ENCODE data around the gene APBB2.
A peak's percentile ranks its signal among the peaks of the same experiment; 100 is the strongest.

Gene APBB2

GRCh38 chr4:40888933-40889332 lies 325.4 kb downstream of the APBB2 start:
- no peak overlapping the region for H3K27ac Mint-ChIP-seq
- peaks cover 2% of the 10 kb centered on the region for H3K27me3 Mint-ChIP-seq
- H3K4me3 Mint-ChIP-seq = no peak overlapping the region
- no peak for DNase-seq
- ATAC-seq = no peak
- H3K9me3 Mint-ChIP-seq = no peaks in the 10 kb centered on the region
- H3K36me3 Mint-ChIP-seq (ENCODE audit: low read depth) = no peaks in the 10 kb centered on the region
- H3K4me1 Mint-ChIP-seq = peaks cover 6% of the 10 kb centered on the region

DNA sequence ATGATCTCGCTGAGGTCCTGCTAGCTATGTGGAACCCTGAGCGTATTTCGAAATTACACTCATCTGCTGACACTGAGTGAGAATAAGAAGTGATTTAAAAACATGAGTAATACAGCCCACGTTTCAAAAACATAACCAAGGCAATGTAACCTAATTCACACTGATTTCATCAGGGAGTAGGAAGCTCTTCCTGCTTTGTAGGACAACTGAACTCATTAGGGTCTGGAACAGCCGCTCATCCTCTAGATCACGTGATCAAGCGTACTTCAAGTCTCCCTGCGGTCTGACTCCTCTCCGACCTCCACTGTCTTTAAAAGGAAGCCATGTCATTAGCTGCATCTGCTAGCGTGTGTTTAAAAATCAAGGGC lies 326.6 kb downstream of the APBB2 start:
- no peak for DNase-seq
- Mint-ChIP-seq H3K27me3 (peaks cover 3% of the 10 kb centered on the region), H3K27ac (no peak overlapping the region), H3K36me3 (ENCODE audit: low read depth) (no peaks in the 10 kb centered on the region), H3K9me3 (no peaks in the 10 kb centered on the region), H3K4me3 (no peak overlapping the region), H3K4me1 (peaks cover 6% of the 10 kb centered on the region)
- peak; percentile 20 for ATAC-seq

- Mint-ChIP-seq H3K27me3 (peaks cover 8% of the 10 kb centered on the region), H3K36me3 (ENCODE audit: low read depth) (no peaks in the 10 kb centered on the region), H3K9me3 (no peaks in the 10 kb centered on the region), H3K4me3 (no peak overlapping the region), H3K4me1 (peaks cover 6% of the 10 kb centered on the region), H3K27ac (no peak overlapping the region)
- ATAC-seq = no peak
- no peak for DNase-seq
Measured at GRCh38 chr4:40886931-40887763, 327.2 kb downstream of the APBB2 start.

DNA sequence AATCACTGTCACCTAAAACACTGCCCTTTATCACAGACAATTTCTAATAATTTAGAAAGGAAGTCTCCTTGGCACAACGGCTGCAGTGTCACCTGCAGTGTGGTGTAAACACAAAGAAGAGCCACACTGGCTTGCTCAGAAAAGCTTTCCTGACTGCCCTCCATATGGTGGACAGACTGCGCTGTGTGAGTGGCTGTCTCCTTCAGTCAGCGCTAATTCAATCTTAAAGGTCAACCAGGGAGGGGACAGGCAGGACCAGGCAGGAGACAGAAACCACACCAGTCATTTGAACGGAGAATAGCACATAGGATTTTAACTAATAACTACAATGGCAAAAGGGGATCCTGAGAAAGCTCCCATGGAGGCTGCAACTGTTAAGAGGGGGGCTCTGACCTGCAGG lies 332.5 kb downstream of the APBB2 start:
- Mint-ChIP-seq H3K4me1 (no peaks in the 10 kb centered on the region), H3K27me3 (peaks cover 16% of the 10 kb centered on the region), H3K36me3 (ENCODE audit: low read depth) (no peaks in the 10 kb centered on the region), H3K4me3 (no peak overlapping the region), H3K9me3 (no peaks in the 10 kb centered on the region), H3K27ac (no peak overlapping the region)
- DNase-seq (no peak), ATAC-seq (no peak)

DNA sequence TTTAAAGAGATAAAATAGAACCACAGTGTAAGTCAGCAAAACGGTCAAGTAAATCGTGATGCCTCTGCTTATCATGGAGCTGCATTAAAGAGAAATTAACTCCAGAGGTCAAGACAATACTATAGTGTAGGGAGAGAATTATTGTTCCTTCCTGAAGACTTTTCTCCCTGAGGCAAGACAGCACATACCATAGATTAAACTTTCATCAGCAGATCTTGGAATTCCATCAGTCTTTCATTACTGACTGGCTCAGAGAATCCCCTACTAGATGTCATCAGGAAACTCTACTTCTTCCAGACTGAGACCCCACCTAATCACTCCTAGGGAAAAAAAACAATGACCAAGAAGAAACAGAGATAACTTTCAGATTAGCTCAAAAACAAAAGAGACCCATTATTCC lies 333.2 kb downstream of the APBB2 start:
- DNase-seq (no peak), ATAC-seq (no peak)
- Mint-ChIP-seq H3K27ac (no peak overlapping the region), H3K4me1 (no peaks in the 10 kb centered on the region), H3K4me3 (no peak overlapping the region), H3K36me3 (ENCODE audit: low read depth) (no peaks in the 10 kb centered on the region), H3K9me3 (no peaks in the 10 kb centered on the region), H3K27me3 (peaks cover 16% of the 10 kb centered on the region)

DNA sequence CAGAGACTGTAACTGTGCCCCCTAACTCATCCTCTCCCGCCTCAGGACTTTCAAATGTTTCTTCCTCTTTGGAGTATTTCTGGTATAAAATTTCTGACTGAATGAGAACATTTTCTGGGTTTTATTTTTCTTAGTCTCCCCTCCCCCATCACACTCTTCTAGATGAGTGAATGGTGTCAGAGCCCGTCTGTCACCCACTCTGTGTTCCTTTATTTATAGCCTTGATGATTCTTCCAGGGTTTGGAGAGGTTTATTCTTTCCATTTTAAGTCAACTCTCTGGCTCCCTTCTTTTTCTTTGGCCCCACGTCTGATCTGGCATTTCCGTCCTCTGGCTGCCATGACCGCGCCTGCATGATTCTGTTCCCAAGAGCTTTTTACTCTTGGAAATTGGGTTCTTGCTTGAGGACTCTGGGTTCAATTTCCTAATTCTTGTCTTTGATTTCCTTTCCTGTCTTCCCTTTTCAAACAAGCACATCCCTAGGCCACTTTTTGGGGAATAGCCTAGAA lies 335.7 kb downstream of the APBB2 start:
- no peak for DNase-seq
- no peak overlapping the region for H3K27ac Mint-ChIP-seq

GRCh38 chr4:40877081-40877480 lies 337.3 kb downstream of the APBB2 start:
- Mint-ChIP-seq H3K9me3 (no peaks in the 10 kb centered on the region), H3K36me3 (ENCODE audit: low read depth) (no peaks in the 10 kb centered on the region), H3K4me3 (no peak overlapping the region), H3K4me1 (no peaks in the 10 kb centered on the region), H3K27ac (no peak overlapping the region), H3K27me3 (peaks cover 9% of the 10 kb centered on the region)
- DNase-seq (no peak), ATAC-seq (no peak)

More for the DNA sequence above, 335.7 kb downstream of the APBB2 start:
- no peak for ATAC-seq
- Mint-ChIP-seq H3K36me3 (ENCODE audit: low read depth) (no peaks in the 10 kb centered on the region), H3K4me3 (no peak overlapping the region), H3K4me1 (no peaks in the 10 kb centered on the region), H3K27me3 (peaks cover 16% of the 10 kb centered on the region), H3K9me3 (no peaks in the 10 kb centered on the region)

DNA sequence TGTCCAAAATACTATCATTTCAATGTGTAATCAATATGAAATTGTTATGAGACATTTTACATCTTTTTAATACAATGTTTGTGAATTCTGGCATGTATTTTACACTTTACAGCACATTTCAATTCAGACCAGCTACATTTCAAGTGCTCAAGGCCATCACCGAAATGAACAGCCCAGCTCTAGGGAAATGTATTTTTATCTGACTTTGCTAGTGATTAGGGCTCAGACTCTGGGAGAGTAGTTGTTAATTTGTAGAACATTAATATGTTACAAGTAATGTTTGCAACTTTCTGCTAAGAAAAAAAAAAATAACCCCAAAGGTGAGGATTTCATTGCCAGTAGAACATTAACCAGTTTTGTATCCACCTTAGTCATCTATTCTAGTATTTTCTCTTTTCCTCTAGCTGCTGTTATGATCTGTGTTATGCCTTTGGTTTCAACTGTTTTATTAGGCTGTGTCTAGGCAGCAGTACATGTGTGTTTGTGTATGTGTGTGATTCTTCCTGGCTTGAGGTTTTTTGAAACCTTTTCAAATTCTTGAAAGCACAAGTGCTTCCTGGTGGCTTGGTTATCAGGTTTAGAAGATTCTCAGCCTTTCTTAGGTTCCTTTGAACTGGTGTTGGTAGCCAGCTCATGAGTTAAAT lies 338.7 kb downstream of the APBB2 start:
- Mint-ChIP-seq H3K4me3 (no peak overlapping the region), H3K9me3 (no peaks in the 10 kb centered on the region)

GRCh38 chr4:40874901-40875300 lies 339.4 kb downstream of the APBB2 start:
- Mint-ChIP-seq H3K4me3 (no peak overlapping the region), H3K9me3 (no peaks in the 10 kb centered on the region), H3K4me1 (no peaks in the 10 kb centered on the region), H3K27me3 (peaks cover 3% of the 10 kb centered on the region), H3K27ac (no peak overlapping the region), H3K36me3 (ENCODE audit: low read depth) (no peaks in the 10 kb centered on the region)
- ATAC-seq (no peak), DNase-seq (no peak)

More for the DNA sequence above, 338.7 kb downstream of the APBB2 start:
- H3K4me1 Mint-ChIP-seq = no peaks in the 10 kb centered on the region
- no peak overlapping the region for H3K27ac Mint-ChIP-seq
- H3K27me3 Mint-ChIP-seq = peaks cover 4% of the 10 kb centered on the region
- H3K36me3 Mint-ChIP-seq (ENCODE audit: low read depth) = no peaks in the 10 kb centered on the region
- DNase-seq (no peak), ATAC-seq (no peak)

- Mint-ChIP-seq H3K4me1 (no peaks in the 10 kb centered on the region), H3K4me3 (no peak overlapping the region), H3K36me3 (ENCODE audit: low read depth) (no peaks in the 10 kb centered on the region), H3K27me3 (peaks cover 3% of the 10 kb centered on the region), H3K27ac (no peak overlapping the region), H3K9me3 (no peaks in the 10 kb centered on the region)
- DNase-seq = no peak
- ATAC-seq = no peak
Measured at GRCh38 chr4:40874331-40874730, 340.0 kb downstream of the APBB2 start.

DNA sequence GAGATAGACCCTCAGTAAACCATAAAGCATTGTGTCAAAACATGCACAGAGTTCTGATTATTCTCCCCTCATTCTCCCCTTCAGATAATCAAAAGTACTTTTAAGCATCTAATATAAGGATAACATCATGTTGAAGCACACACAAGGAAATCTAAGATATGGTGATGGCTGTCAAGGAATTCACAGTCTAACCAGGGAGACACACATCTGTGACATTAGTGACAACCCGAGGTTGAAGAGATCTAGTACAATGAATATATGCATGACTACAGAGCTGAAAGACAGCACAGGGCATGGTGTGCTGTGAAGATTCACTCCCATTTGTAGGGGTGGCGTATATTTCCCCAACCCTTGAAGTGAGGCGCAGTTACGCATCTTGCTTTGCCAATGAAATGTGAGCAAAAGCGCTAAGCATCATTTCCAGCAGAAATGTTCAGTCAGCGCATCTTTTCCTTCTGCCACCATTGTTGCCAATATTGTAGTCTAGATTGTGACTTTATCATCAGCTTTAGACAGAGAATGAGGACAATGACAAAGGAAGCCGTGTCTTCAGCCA lies 342.6 kb downstream of the APBB2 start:
- ATAC-seq (no peak), DNase-seq (no peak)
- peaks cover 3% of the 10 kb centered on the region for H3K27me3 Mint-ChIP-seq
- no peak overlapping the region for H3K4me3 Mint-ChIP-seq
- H3K4me1 Mint-ChIP-seq = no peaks in the 10 kb centered on the region
- H3K9me3 Mint-ChIP-seq = no peaks in the 10 kb centered on the region
- H3K27ac Mint-ChIP-seq = no peak overlapping the region
- no peaks in the 10 kb centered on the region for H3K36me3 Mint-ChIP-seq (ENCODE audit: low read depth)

DNA sequence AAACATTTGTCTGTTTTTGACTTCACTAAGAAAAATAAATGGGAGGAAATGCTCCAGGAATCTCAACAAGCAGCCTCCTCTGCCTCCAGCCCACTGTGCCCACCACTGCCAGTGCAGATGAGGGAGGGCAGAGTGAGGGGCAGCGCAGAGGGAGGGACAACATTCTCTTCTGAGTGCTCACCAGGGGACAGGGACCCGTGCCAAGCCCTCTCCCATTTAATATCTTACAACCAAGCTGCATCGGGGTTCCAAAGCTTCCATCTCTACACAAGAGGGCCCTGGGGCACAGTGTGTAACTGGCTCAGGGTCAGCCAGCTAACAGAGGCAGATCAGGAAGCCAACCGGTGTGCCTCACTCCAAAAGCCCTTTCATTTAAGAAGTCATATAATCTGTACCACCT lies 344.2 kb downstream of the APBB2 start:
- no peak overlapping the region for H3K4me3 Mint-ChIP-seq
- ATAC-seq = no peak
- no peak overlapping the region for H3K27ac Mint-ChIP-seq
- no peaks in the 10 kb centered on the region for H3K9me3 Mint-ChIP-seq
- no peak for DNase-seq
- no peaks in the 10 kb centered on the region for H3K4me1 Mint-ChIP-seq
- H3K27me3 Mint-ChIP-seq = peaks cover 5% of the 10 kb centered on the region
- no peaks in the 10 kb centered on the region for H3K36me3 Mint-ChIP-seq (ENCODE audit: low read depth)

DNA sequence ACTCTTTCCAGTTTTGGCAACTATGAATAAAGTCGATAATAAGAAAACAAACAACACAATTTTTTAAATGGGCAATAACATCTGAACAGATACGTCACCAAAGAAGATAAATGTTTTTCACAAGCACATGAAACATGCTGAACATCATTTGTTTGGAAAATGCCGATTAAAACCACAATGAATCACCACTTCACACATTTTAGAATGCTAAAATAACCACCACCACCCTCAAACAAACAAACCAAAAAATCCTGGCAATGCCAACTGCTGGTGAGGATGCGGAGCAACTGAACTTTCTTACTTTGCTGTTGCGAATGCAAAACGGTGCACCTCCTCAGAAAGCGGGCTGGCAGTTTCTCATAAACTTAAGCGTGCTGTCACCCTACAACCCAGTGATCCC lies 348.6 kb downstream of the APBB2 start:
- Mint-ChIP-seq H3K9me3 (no peaks in the 10 kb centered on the region), H3K27ac (no peak overlapping the region), H3K36me3 (ENCODE audit: low read depth) (no peaks in the 10 kb centered on the region), H3K4me1 (no peaks in the 10 kb centered on the region), H3K4me3 (no peak overlapping the region), H3K27me3 (peaks cover 6% of the 10 kb centered on the region)
- no peak for DNase-seq
- no peak for ATAC-seq

GRCh38 chr4:40864531-40864930 lies 349.8 kb downstream of the APBB2 start:
- no peaks in the 10 kb centered on the region for H3K9me3 Mint-ChIP-seq
- no peaks in the 10 kb centered on the region for H3K36me3 Mint-ChIP-seq (ENCODE audit: low read depth)
- peaks cover 8% of the 10 kb centered on the region for H3K27me3 Mint-ChIP-seq
- DNase-seq (no peak), ATAC-seq (no peak)
- H3K4me1 Mint-ChIP-seq = no peaks in the 10 kb centered on the region
- H3K27ac Mint-ChIP-seq = no peak overlapping the region
- no peak overlapping the region for H3K4me3 Mint-ChIP-seq

DNA sequence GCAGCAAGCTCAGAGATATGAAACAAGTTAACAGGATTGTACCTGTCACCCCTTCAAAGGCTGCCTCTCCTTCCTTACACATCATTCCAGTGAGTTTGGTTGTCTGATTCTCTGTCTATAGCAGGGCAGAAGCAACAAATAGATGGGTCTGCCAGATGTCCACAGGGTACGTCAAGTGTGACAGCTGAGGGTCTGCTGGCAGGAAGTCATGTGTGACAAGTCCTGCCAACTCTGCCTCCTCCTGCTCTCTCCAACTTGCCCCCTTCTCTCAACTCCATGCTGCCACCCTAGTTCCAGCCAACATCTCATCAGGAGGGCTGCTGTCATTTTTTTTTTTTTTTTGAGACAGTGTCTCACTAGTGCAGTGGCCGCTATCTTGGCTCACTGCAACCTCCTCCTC lies 355.4 kb downstream of the APBB2 start:
- Mint-ChIP-seq H3K36me3 (ENCODE audit: low read depth) (no peaks in the 10 kb centered on the region), H3K27ac (no peak overlapping the region), H3K9me3 (no peaks in the 10 kb centered on the region), H3K4me3 (no peak overlapping the region), H3K4me1 (peaks cover 16% of the 10 kb centered on the region), H3K27me3 (peaks cover 54% of the 10 kb centered on the region)
- DNase-seq = no peak
- ATAC-seq = no peak

Data from activated naive CD8-positive, alpha-beta T cell treated with anti-CD3 and anti-CD28 coated beads, Interleukin-2, amount 50 U/mL, for 24 hours (primary cell).